Measurements from ENCODE around the gene OR8B12. TPM values are rescaled to one million over a fixed set of nuclear protein-coding genes. Genes with fewer than 3 reads are reported as not detected.

The OR8B12 gene
- total and polyA plus RNA-seq, 2 of the 4 experiments (the other 2 are of a cell fraction): not detected

- H4K20me1 ChIP-seq (ENCODE audit: insufficient read depth, low read length): no peaks in the 10 kb centered on the region
- H2AK9ac ChIP-seq (replicated peaks; ENCODE audit: low read depth, low read length, poor library complexity): no peak overlapping the region
- H3K56ac ChIP-seq (ENCODE audit: extremely low read depth, insufficient read depth, low read length): no peak overlapping the region
- H3K18ac ChIP-seq (ENCODE audit: low read depth, low read length): no peak overlapping the region
- H4K5ac ChIP-seq (ENCODE audit: low read depth, low read length): no peak overlapping the region
- in situ Hi-C loops (cut with MboI; ENCODE audit: low sequenced_read_pairs): no loop called here
- H3K79me1 ChIP-seq (ENCODE audit: low read depth in 1 of 2, low read length in 2 of 2): no peaks in the 10 kb centered on the region
- no peaks in the 10 kb centered on the region for H3K9me3 ChIP-seq (ENCODE audit: control insufficient read depth, insufficient read depth, low read length)
- no peak overlapping the region for H3K4me3 ChIP-seq (ENCODE audit: insufficient read depth, low read depth, low read length)
- no peak overlapping the region for H3K4me2 ChIP-seq (ENCODE audit: low read depth, low read length)
- no peak overlapping the region for H3K4ac ChIP-seq (ENCODE audit: low read depth, low read length)
- H2BK20ac ChIP-seq (ENCODE audit: low read depth, low read length): no peak overlapping the region
- no peak overlapping the region for H4K8ac ChIP-seq (ENCODE audit: low read depth in 2 of 2, low read length in 2 of 2)
- no peak overlapping the region for H2AK5ac ChIP-seq (ENCODE audit: low read depth, low read length)
- H3K23ac ChIP-seq (ENCODE audit: low read depth, low read length): no peak overlapping the region
- peak; percentile 45 for TF ChIP-seq CEBPB (IDR thresholded peaks at IDR 0.05; ENCODE audit: low read depth, low read length)
- no peak for TF ChIP-seq NFE2L2 (IDR thresholded peaks at IDR 0.05; ENCODE audit: low read depth, low read length)
- ATAC-seq (ENCODE audit: low read depth): no peak
- no peak overlapping the region for H3K14ac ChIP-seq (replicated peaks; ENCODE audit: low read depth, low read length)
- dilution Hi-C loops (cut with HindIII; ENCODE audit: low sequenced_read_pairs, unreplicated experiment): no loop called here
- no peak overlapping the region for H4K91ac ChIP-seq (ENCODE audit: insufficient read depth, low read depth, low read length)
- WGBS, 2 experiments (ENCODE audit: extremely low coverage in 2 of 2, insufficient read length in 1 of 2): 40% methylated on average over 1 of the region's 4 CpGs; no CpG with 5 or more reads in 1 of the 2 experiments
- H3K4me1 ChIP-seq (ENCODE audit: control insufficient read depth, insufficient read depth, low read length): no peaks in the 10 kb centered on the region
- no peak overlapping the region for H2BK15ac ChIP-seq (ENCODE audit: low read depth, low read length)
- H3K36me3 ChIP-seq (ENCODE audit: control insufficient read depth, insufficient read depth, low read length): no peaks in the 10 kb centered on the region
- intact Hi-C loops (cut with micrococcal nuclease): no loop called here
- H2AFZ ChIP-seq (replicated peaks; ENCODE audit: low read length, poor library complexity): no peak overlapping the region
- DNase-seq: no peak
- BruUV-seq (replicated peaks): no TSS peak
- no peak overlapping the region for H2BK5ac ChIP-seq (ENCODE audit: low read depth, low read length, poor library complexity, severe bottlenecking)
- ChIA-PET CTCF (no interaction called here), POLR2A (ENCODE audit: unreplicated experiment) (no interaction called here)
- H3K9me1 ChIP-seq (ENCODE audit: insufficient read depth, low read length): no peaks in the 10 kb centered on the region
- H3K27me3 ChIP-seq (ENCODE audit: control insufficient read depth, insufficient read depth, low read length): no peaks in the 10 kb centered on the region
- no peak overlapping the region for H3K27ac ChIP-seq (ENCODE audit: insufficient read depth, low read length)
- H3K9ac ChIP-seq (ENCODE audit: low read depth, low read length): no peak overlapping the region
- no peak overlapping the region for H2BK120ac ChIP-seq (ENCODE audit: low read depth, low read length)
These were observed 8.5 kb upstream of the OR8B12 start for GRCh38 chr11:124551987-124552386.
